DND-41 (cell line): ENCODE measurements around the gene NPHS1.
"Not testable (repeated sequence)": the region's sequence is repeated elsewhere in the genome, so short reads cannot be mapped to it uniquely, and the experiment has no call there.

Experiments
- ATAC-seq: fragments of 200-7000 bp; cut with Tn5 transposase; 3 replicates; pipeline ENCODE4 v1.9.1; 2021; ENCODE audit warnings: low read depth; ENCODE audit not compliant: insufficient read depth
- DNase-seq: peaks from one replicate; pipeline ENCODE4 v3.0.0-alpha.2; 2020
- H2AFZ ChIP-seq: 2 replicates; pipeline ENCODE4 v1.6.0; 2012; ENCODE audit warnings: low read depth, low read length
- H3K27ac ChIP-seq: 2 replicates; pipeline ENCODE4 v1.5.1; 2012; ENCODE audit warnings: low read length, inconsistent platforms
- H3K27me3 ChIP-seq: fragments of 200-600 bp; sonication (generic); 2 replicates; pipeline ENCODE4 v1.6.0; 2012; ENCODE audit warnings: low read length, mild to moderate bottlenecking, inconsistent platforms; ENCODE audit not compliant: insufficient read depth, poor library complexity
- H3K36me3 ChIP-seq: 2 replicates; pipeline ENCODE4 v1.5.1; 2012; ENCODE audit warnings: low read length, inconsistent platforms; ENCODE audit not compliant: insufficient read depth
- H3K4me1 ChIP-seq: 2 replicates; pipeline ENCODE4 v1.5.1; 2012; ENCODE audit warnings: mild to moderate bottlenecking, low read length; ENCODE audit not compliant: insufficient read depth
- H3K4me2 ChIP-seq: 2 replicates; pipeline ENCODE4 v1.6.0; 2012; ENCODE audit warnings: mild to moderate bottlenecking, moderate library complexity, low read length, inconsistent platforms; ENCODE audit not compliant: insufficient read depth
- H3K4me3 ChIP-seq, 2 experiments: fragments of 200-600 bp in 1 of 2; shearing (Covaris generic) in 1 of 2; 2 replicates each; pipeline ENCODE4 v1.5.1; 2012 to 2016; ENCODE audit warnings: inconsistent platforms in 2 of 2, low read length in 2 of 2, mild to moderate bottlenecking in 2 of 2, low read depth in 1 of 2, moderate library complexity in 1 of 2
- H3K79me2 ChIP-seq: 2 replicates; pipeline ENCODE4 v1.6.0; 2012; ENCODE audit warnings: low read length, inconsistent platforms; ENCODE audit not compliant: insufficient read depth
- H3K9ac ChIP-seq: 2 replicates; pipeline ENCODE4 v1.6.0; 2012; ENCODE audit warnings: low read depth, mild to moderate bottlenecking, inconsistent platforms, low read length, moderate library complexity
- H3K9me3 ChIP-seq: 2 replicates; pipeline ENCODE4 v1.5.1; 2012; ENCODE audit warnings: low read length, moderate library complexity, mild to moderate bottlenecking, inconsistent platforms; ENCODE audit not compliant: insufficient read depth, severe bottlenecking
- H4K20me1 ChIP-seq: 2 replicates; pipeline ENCODE4 v1.6.0; 2012; ENCODE audit warnings: low read length; ENCODE audit not compliant: insufficient read depth
- CTCF ChIP-seq: IDR thresholded peaks from 2 replicates; pipeline ENCODE4 v1.5.1; 2012; ENCODE audit warnings: borderline replicate concordance, low read length, moderate library complexity, mild to moderate bottlenecking; ENCODE audit not compliant: poor library complexity, severe bottlenecking; ENCODE audit errors: extremely low read depth
- EZH2 ChIP-seq: IDR thresholded peaks from 3 replicates; pipeline ENCODE4 v1.6.1; 2012; ENCODE audit warnings: borderline replicate concordance, low read depth, mild to moderate bottlenecking, moderate library complexity, low read length, inconsistent platforms; ENCODE audit not compliant: severe bottlenecking

NPHS1 gene

GRCh38 chr19:35895911-35896642, 43.8 kb upstream of the NPHS1 start:
- no peaks in the 10 kb centered on the region for H3K27me3 ChIP-seq
- peaks cover 20% of the 10 kb centered on the region for H3K4me1 ChIP-seq
- H3K4me2 ChIP-seq: no peak overlapping the region
- H2AFZ ChIP-seq: no peak overlapping the region
- no peak overlapping the region for H3K27ac ChIP-seq
- ATAC-seq (no peak), DNase-seq (no peak)
- peaks cover 10% of the 10 kb centered on the region; the same call in 1 of the 2 replicates for H3K79me2 ChIP-seq
- no peaks in the 10 kb centered on the region for H4K20me1 ChIP-seq
- no peak overlapping the region for H3K4me3 ChIP-seq
- no peak for TF ChIP-seq EZH2
- TF ChIP-seq CTCF: no peak
- peaks cover 27% of the 10 kb centered on the region for H3K36me3 ChIP-seq
- H3K9ac ChIP-seq: no peak overlapping the region
- H3K9me3 ChIP-seq: no peaks in the 10 kb centered on the region

GRCh38 chr19:35894342-35894741, 42.0 kb upstream of the NPHS1 start:
- H3K9me3 ChIP-seq: no peaks in the 10 kb centered on the region
- H3K27ac ChIP-seq: no peak overlapping the region
- no peak overlapping the region for H3K9ac ChIP-seq
- H3K36me3 ChIP-seq: peaks cover 40% of the 10 kb centered on the region
- peaks cover 1% of the 10 kb centered on the region; the same call in 1 of the 2 replicates for H3K79me2 ChIP-seq
- no peak overlapping the region for H3K4me2 ChIP-seq
- H3K27me3 ChIP-seq: no peaks in the 10 kb centered on the region
- no peak for TF ChIP-seq CTCF
- TF ChIP-seq EZH2: no peak
- H4K20me1 ChIP-seq: 0 out of 2 replicates have a peak, but pooled peaks cover 2% of the 10 kb centered on the region
- peaks cover 9% of the 10 kb centered on the region for H3K4me1 ChIP-seq
- H2AFZ ChIP-seq: no peak overlapping the region
- ATAC-seq (no peak), DNase-seq (no peak)
- no peak overlapping the region for H3K4me3 ChIP-seq

GRCh38 chr19:35891819-35892218, 39.5 kb upstream of the NPHS1 start:
- not testable (repeated sequence) for ATAC-seq, H2AFZ ChIP-seq, H4K20me1 ChIP-seq, H3K27me3 ChIP-seq, H3K4me3 ChIP-seq, H3K9ac ChIP-seq, H3K9me3 ChIP-seq, H3K79me2 ChIP-seq, H3K4me2 ChIP-seq, H3K27ac ChIP-seq, DNase-seq, H3K4me1 ChIP-seq
- peaks cover 46% of the 10 kb centered on the region for H3K36me3 ChIP-seq

GRCh38 chr19:35890113-35890650, 37.9 kb upstream of the NPHS1 start:
- H3K9me3 ChIP-seq: no peaks in the 10 kb centered on the region
- no peak overlapping the region for H3K27ac ChIP-seq
- no peak overlapping the region for H3K9ac ChIP-seq
- H3K27me3 ChIP-seq: no peaks in the 10 kb centered on the region
- H2AFZ ChIP-seq: no peak overlapping the region
- H3K4me3 ChIP-seq: no peak overlapping the region
- TF ChIP-seq EZH2 (no peak), CTCF (no peak)
- peaks cover 33% of the 10 kb centered on the region for H3K36me3 ChIP-seq
- no peak for ATAC-seq
- H3K79me2 ChIP-seq: no peaks in the 10 kb centered on the region
- no peak overlapping the region for H3K4me2 ChIP-seq
- no peak for DNase-seq
- H4K20me1 ChIP-seq: 0 out of 2 replicates have a peak, but pooled peaks cover 4% of the 10 kb centered on the region
- H3K4me1 ChIP-seq: no peaks in the 10 kb centered on the region
